H1 (cell line): ENCODE data around the gene PTPN9. TPM values are rescaled to one million over a fixed set of nuclear protein-coding genes. Genes with fewer than 3 reads are reported as not detected.

Experiments
- NANOG ChIP-seq: IDR thresholded peaks from 2 replicates; pipeline ENCODE4 v1.6.1; 2011; ENCODE audit warnings: low read length, low read depth, mild to moderate bottlenecking, inconsistent platforms; ENCODE audit not compliant: insufficient read depth, poor library complexity, severe bottlenecking
- TEAD4 ChIP-seq: IDR thresholded peaks from 2 replicates; pipeline ENCODE4 v1.6.1; 2012; ENCODE audit warnings: low read depth, low read length, inconsistent platforms, mixed read lengths
- polyA plus RNA-seq, 7 experiments: library from polyadenylated mRNA; depleted of rRNA in 3 of 7; stranded (reverse) in 5 of 7; unstranded in 2 of 7; fragments of >200 nt in 5 of 7; fragments of 200-250 nt in 2 of 7; gene quantifications; 1 replicate in 5 of 7; 2 replicates in 1 of 7; 4 replicates in 1 of 7; pipeline versions ENCODE4 v1.2.1 to v1.2.3, GENCODE V29; 2011 to 2013; ENCODE audit warnings: missing spikeins in 2 of 7, mixed read lengths in 2 of 7
- total RNA-seq: library from RNA; stranded (reverse); fragmentation: NEBNext Ultra II Directional; extraction: Animal tissue kit (Norgen Biotek cat#: 25700); gene quantifications from 2 replicates; pipeline ENCODE4 v1.2.1, GENCODE V29; 2021

Gene PTPN9
- total and polyA plus RNA-seq, 2 of the 8 experiments (the other 6 are each of a cell fraction or from before 2014, with no cell fraction given) = 46.6 to 57.4 TPM

- TF ChIP-seq NANOG (no peak), TEAD4 (no peak)
These were observed 141.4 kb downstream of the PTPN9 start (continued) for GRCh38 chr15:75437721-75438120.
